H1 (cell line): ENCODE measurements around the gene DPH1. TPM values are rescaled to one million over a fixed set of nuclear protein-coding genes. Genes with fewer than 3 reads are reported as not detected.

Experiments used
- CTCF ChIA-PET: fragments of 300-600 bp; sonication (Branson Sonifier 250); formaldehyde crosslinking; loops from one replicate; lab custom pipeline; 2021; ENCODE audit not compliant: partially characterized antibody; lab: Charles Lee
- POLR2A ChIA-PET: fragments of 300-600 bp; sonication (Branson Sonifier 250); formaldehyde crosslinking; loops from one replicate; lab custom pipeline; 2021; ENCODE audit warnings: inconsistent platforms; ENCODE audit not compliant: partially characterized antibody; lab: Charles Lee
- DNase-seq, 2 experiments: peaks; one replicate each; pipeline versions ENCODE4 v3.0.0 to v3.0.0-alpha.2; 2010 to 2022; ENCODE audit warnings: low spot score in 2 of 2, low read depth in 1 of 2, mixed read lengths in 1 of 2
- FAIRE-seq: peaks from 2 replicates; lab custom pipeline; 2011; peaks lifted over from hg19 to GRCh38; lab: Jason Lieb, UNC
- H2AFZ ChIP-seq: 2 replicates; pipeline ENCODE4 v1.8.1; 2012; ENCODE audit warnings: low read length, inconsistent platforms
- H2AK5ac ChIP-seq: 2 replicates; pipeline ENCODE4 v1.6.1; 2013; ENCODE audit warnings: low read depth, low read length
- H2BK120ac ChIP-seq: replicated peaks from 2 replicates; pipeline ENCODE3; 2013; ENCODE audit warnings: low read depth, low read length, inconsistent platforms
- H2BK12ac ChIP-seq: 2 replicates; pipeline ENCODE4 v1.6.1; 2013; ENCODE audit warnings: low read depth, low read length
- H2BK15ac ChIP-seq: 2 replicates; pipeline ENCODE4 v1.6.1; 2013; ENCODE audit warnings: low read length
- H2BK20ac ChIP-seq: 2 replicates; pipeline ENCODE4 v1.6.1; 2013; ENCODE audit warnings: low read length
- H2BK5ac ChIP-seq: 2 replicates; pipeline ENCODE4 v1.6.1; 2013; ENCODE audit warnings: low read depth, low read length
- H3K14ac ChIP-seq: 2 replicates; pipeline ENCODE4 v1.6.1; 2013; ENCODE audit warnings: inconsistent platforms; ENCODE audit not compliant: insufficient read length
- H3K18ac ChIP-seq: 2 replicates; pipeline ENCODE4 v1.6.1; 2013; ENCODE audit warnings: low read length; ENCODE audit errors: extremely low read depth
- H3K23ac ChIP-seq: 2 replicates; pipeline ENCODE4 v1.6.1; 2013; ENCODE audit warnings: inconsistent platforms; ENCODE audit not compliant: insufficient read length
- H3K23me2 ChIP-seq: 2 replicates; pipeline ENCODE4 v1.6.1; 2013; ENCODE audit warnings: low read depth, low read length
- H3K27ac ChIP-seq: 2 replicates; pipeline ENCODE4 v1.6.1; 2011; ENCODE audit warnings: low read depth, low read length, inconsistent platforms
- H3K27me3 ChIP-seq, 4 experiments: replicated peaks in 1 of 4; 1 replicate in 1 of 4; 2 replicates in 3 of 4; pipeline versions ENCODE4 v1.6.1 to v1.8.1; 2011 to 2013; ENCODE audit warnings: low read length in 3 of 4, mild to moderate bottlenecking in 3 of 4, inconsistent platforms in 2 of 4, mixed read lengths in 2 of 4, moderate library complexity in 1 of 4; ENCODE audit not compliant: control insufficient read depth in 3 of 4, insufficient read depth in 3 of 4; ENCODE audit errors: extremely low read depth in 1 of 4
- H3K36me3 ChIP-seq, 4 experiments: 2 replicates each; pipeline versions ENCODE4 v1.6.1 to v1.8.1; 2011 to 2013; ENCODE audit warnings: mild to moderate bottlenecking in 4 of 4, low read length in 3 of 4, moderate library complexity in 2 of 4, control low read depth in 1 of 4, inconsistent platforms in 1 of 4; ENCODE audit not compliant: insufficient read depth in 4 of 4, control insufficient read depth in 2 of 4
- H3K4ac ChIP-seq: replicated peaks from 2 replicates; pipeline ENCODE3; 2013; ENCODE audit warnings: low read length, low read depth, mixed read lengths, inconsistent platforms; ENCODE audit not compliant: insufficient read length
- H3K4me1 ChIP-seq, 4 experiments: replicated peaks in 1 of 4; 1 replicate in 1 of 4; 2 replicates in 3 of 4; pipeline versions ENCODE4 v1.6.1 to v1.8.1; 2011 to 2013; ENCODE audit warnings: low read length in 3 of 4, inconsistent platforms in 2 of 4, mixed read lengths in 1 of 4; ENCODE audit not compliant: insufficient read depth in 4 of 4, control insufficient read depth in 3 of 4
- H3K4me2 ChIP-seq, 2 experiments: 2 replicates each; pipeline versions ENCODE4 v1.6.1 to v1.8.1; 2011 to 2013; ENCODE audit warnings: low read depth in 2 of 2, low read length in 2 of 2, control low read depth in 1 of 2, inconsistent platforms in 1 of 2, mild to moderate bottlenecking in 1 of 2; ENCODE audit not compliant: insufficient read depth in 1 of 2
- H3K4me3 ChIP-seq, 4 experiments: fragments of 200-600, 300-600 bp in 1 of 4; sonication (generic), shearing (Covaris generic), sonication (Bioruptor Twin) in 1 of 4; 2 replicates each; pipeline versions ENCODE4 v1.5.1 to v1.8.1; 2011 to 2016; ENCODE audit warnings: low read length in 4 of 4, low read depth in 3 of 4, control low read depth in 2 of 4, inconsistent platforms in 2 of 4, mild to moderate bottlenecking in 2 of 4, mixed read lengths in 1 of 4, moderate library complexity in 1 of 4; ENCODE audit not compliant: insufficient read depth in 2 of 4; ENCODE audit errors: extremely low read depth in 1 of 4
- H3K56ac ChIP-seq: replicated peaks from 2 replicates; pipeline ENCODE3; 2013; ENCODE audit warnings: low read depth, mild to moderate bottlenecking, mixed read lengths, low read length, inconsistent platforms; ENCODE audit not compliant: insufficient read length
- H3K79me1 ChIP-seq: 2 replicates; pipeline ENCODE4 v1.6.1; 2013; ENCODE audit warnings: low read depth, low read length, control low read depth
- H3K79me2 ChIP-seq, 2 experiments: 2 replicates each; pipeline versions ENCODE4 v1.6.1 to v1.8.1; 2012 to 2013; ENCODE audit warnings: low read length in 2 of 2, mild to moderate bottlenecking in 2 of 2, inconsistent platforms in 1 of 2; ENCODE audit not compliant: insufficient read depth in 2 of 2, control insufficient read depth in 1 of 2
- H3K9ac ChIP-seq, 4 experiments: replicated peaks in 1 of 4; 1 replicate in 1 of 4; 2 replicates in 3 of 4; pipeline versions ENCODE4 v1.6.1 to v1.8.1; 2011 to 2013; ENCODE audit warnings: low read depth in 3 of 4, low read length in 3 of 4, control low read depth in 2 of 4, mild to moderate bottlenecking in 2 of 4, moderate library complexity in 2 of 4, inconsistent platforms in 1 of 4; ENCODE audit errors: extremely low read depth in 1 of 4
- H3K9me3 ChIP-seq, 2 experiments: 2 replicates each; pipeline versions ENCODE4 v1.6.1 to v1.8.1; 2012 to 2013; ENCODE audit warnings: mild to moderate bottlenecking in 2 of 2, moderate library complexity in 2 of 2, control low read depth in 1 of 2, inconsistent platforms in 1 of 2, low read depth in 1 of 2, low read length in 1 of 2, mixed read lengths in 1 of 2; ENCODE audit not compliant: insufficient read depth in 2 of 2
- H4K20me1 ChIP-seq, 2 experiments: replicated peaks in 1 of 2; 2 replicates each; pipeline versions ENCODE3 to v1.8.1; 2011 to 2013; ENCODE audit warnings: inconsistent platforms in 2 of 2, low read length in 2 of 2, mild to moderate bottlenecking in 1 of 2; ENCODE audit not compliant: insufficient read depth in 2 of 2, control insufficient read depth in 1 of 2
- H4K5ac ChIP-seq: 2 replicates; pipeline ENCODE4 v1.6.1; 2013; ENCODE audit warnings: low read length, low read depth, mixed read lengths, inconsistent platforms; ENCODE audit not compliant: insufficient read length
- H4K8ac ChIP-seq: 2 replicates; pipeline ENCODE4 v1.8.0; 2013; ENCODE audit warnings: mild to moderate bottlenecking, moderate library complexity, low read length, inconsistent platforms; ENCODE audit not compliant: insufficient read depth; ENCODE audit errors: extremely low read depth
- H4K91ac ChIP-seq: replicated peaks from 2 replicates; pipeline ENCODE3; 2013; ENCODE audit warnings: low read length, mixed read lengths, inconsistent platforms; ENCODE audit not compliant: insufficient read length
- BCL11A ChIP-seq, 2 experiments: IDR thresholded peaks; one replicate each; pipeline ENCODE4 v1.6.1; 2011; ENCODE audit warnings: low read depth in 2 of 2, low read length in 2 of 2, mild to moderate bottlenecking in 2 of 2
- GABPA ChIP-seq: IDR thresholded peaks from 2 replicates; pipeline ENCODE4 v1.6.1; 2011; ENCODE audit warnings: mild to moderate bottlenecking, low read length, moderate library complexity, borderline replicate concordance; ENCODE audit not compliant: insufficient read depth
- MAFK ChIP-seq: IDR thresholded peaks from 2 replicates; pipeline ENCODE4 v1.6.1; 2012; ENCODE audit warnings: low read depth, mild to moderate bottlenecking, improper control_type of control experiment, low read length
- NANOG ChIP-seq: IDR thresholded peaks from 2 replicates; pipeline ENCODE4 v1.6.1; 2011; ENCODE audit warnings: low read length, low read depth, mild to moderate bottlenecking, inconsistent platforms; ENCODE audit not compliant: insufficient read depth, poor library complexity, severe bottlenecking
- RNF2 ChIP-seq: fragments of 200-900, 300-1000 bp; sonication (generic); IDR thresholded peaks from 2 replicates; pipeline ENCODE4 v1.7.1; 2016; ENCODE audit warnings: borderline replicate concordance, low read depth, mild to moderate bottlenecking, antibody characterized with exemption, low read length; ENCODE audit not compliant: poor library complexity, severe bottlenecking; ENCODE audit errors: missing control alignments
- SP2 ChIP-seq: IDR thresholded peaks from 2 replicates; pipeline ENCODE4 v1.6.1; 2012; ENCODE audit warnings: mild to moderate bottlenecking, low read length, inconsistent platforms
- USF2 ChIP-seq: IDR thresholded peaks from 2 replicates; pipeline ENCODE4 v1.6.1; 2011; ENCODE audit warnings: low read length, improper control_type of control experiment
- WGBS, 2 experiments: shearing (Covaris generic) in 1 of 2; methylation state at CpG; one replicate each; pipeline versions ENCODE4 v1.1.6 to v1.1.7; 2013 to 2015; ENCODE audit warnings: low lambda C conversion rate in 2 of 2, mixed read lengths in 2 of 2, inconsistent platforms in 1 of 2, low coverage in 1 of 2, missing lambda C conversion rate in 1 of 2; ENCODE audit not compliant: insufficient replicate concordance in 2 of 2, insufficient coverage in 1 of 2, insufficient read length in 1 of 2; ENCODE audit errors: extremely low coverage in 1 of 2, missing lambda C conversion rate in 1 of 2; 5-methylcytosine and 5-hydroxymethylcytosine counted together
- polyA plus RNA-seq, 7 experiments: library from polyadenylated mRNA; depleted of rRNA in 3 of 7; stranded (reverse) in 5 of 7; unstranded in 2 of 7; fragments of >200 nt in 5 of 7; fragments of 200-250 nt in 2 of 7; gene quantifications; 1 replicate in 5 of 7; 2 replicates in 1 of 7; 4 replicates in 1 of 7; pipeline versions ENCODE4 v1.2.1 to v1.2.3, GENCODE V29; 2011 to 2013; ENCODE audit warnings: missing spikeins in 2 of 7, mixed read lengths in 2 of 7
- total RNA-seq: library from RNA; stranded (reverse); fragmentation: NEBNext Ultra II Directional; extraction: Animal tissue kit (Norgen Biotek cat#: 25700); gene quantifications from 2 replicates; pipeline ENCODE4 v1.2.1, GENCODE V29; 2021

The DPH1 gene
- total and polyA plus RNA-seq, 2 of the 8 experiments (the other 6 are each of a cell fraction or from before 2014, with no cell fraction given): 24.9 to 30.0 TPM

- no peak for FAIRE-seq
- H3K27ac ChIP-seq: peak within 1 kb of the TSS; percentile 74
- TF ChIP-seq USF2: no peak
- TF ChIP-seq SP2: no peak
- no peak for TF ChIP-seq MAFK
- peak; percentile 97 for TF ChIP-seq GABPA
- TF ChIP-seq BCL11A (IDR thresholded peaks at IDR 0.05; ENCODE audit: low read depth in 2 of 2, low read length in 2 of 2): no peak
- TF ChIP-seq NANOG: peak; percentile 33
- no peak for TF ChIP-seq RNF2
Measured at GRCh38 chr17:2041561-2042389, 11.8 kb downstream of the DPH1 start, which contains the start of gene OVCA2. OVCA2 (plus strand) TSS chr17:2042022; CDS start chr17:2042048, 26 bp downstream.

More at GRCh38 chr17:2041561-2042389, 11.8 kb downstream of the DPH1 start, which contains the start of gene OVCA2:
- Histone ChIP-seq H3K27me3 (peaks cover 0 to 2% (median 0%) of the 10 kb centered on the region in 4 experiments; a peak in 1 of 7 replicates), H2BK20ac (no peak within 1 kb of the TSS), H3K9ac (peak within 1 kb of the TSS in 3 of 4 experiments; percentile 65 to 74 (median 72); a peak in 6 of 7 replicates), H4K91ac (no peak within 1 kb of the TSS), H3K56ac (no peak within 1 kb of the TSS), H3K4me1 (peaks cover 0 to 6% (median 5%) of the 10 kb centered on the region in 4 experiments; a peak in 4 of 7 replicates), H3K14ac (no peak within 1 kb of the TSS), H3K23me2 (peaks cover 5% of the 10 kb centered on the region; the same call in 1 of the 2 replicates), H4K8ac (peak within 1 kb of the TSS; percentile 93; the same call in 1 of the 2 replicates), H3K18ac (no peak within 1 kb of the TSS; the same call in 1 of the 2 replicates), H2AK5ac (0 out of 2 replicates have a peak within 1 kb of the TSS, but pooled peaks have one; percentile 34), H2BK120ac (no peak within 1 kb of the TSS), H3K4me3 (peak within 1 kb of the TSS; percentile 58 to 82 (median 71)), H2AFZ (peak within 1 kb of the TSS; percentile 43; the same call in 1 of the 2 replicates), H3K79me1 (peaks cover 4% of the 10 kb centered on the region), H3K9me3 (no peaks in the 10 kb centered on the region), H2BK5ac (peak within 1 kb of the TSS; percentile 66), H3K4ac (no peak within 1 kb of the TSS), H2BK12ac (0 out of 2 replicates have a peak within 1 kb of the TSS, but pooled peaks have one; percentile 4), H3K4me2 (peak within 1 kb of the TSS; percentile 61 to 91), H3K23ac (no peak within 1 kb of the TSS), H2BK15ac (no peak within 1 kb of the TSS; the same call in 1 of the 2 replicates), H4K20me1 (peaks cover 0 to 3% of the 10 kb centered on the region in 2 experiments), H3K36me3 (peaks cover 0 to 9% (median 2%) of the 10 kb centered on the region in 4 experiments; a peak in 4 of 8 replicates), H3K79me2 (no peaks in the 10 kb centered on the region), H4K5ac (peak within 1 kb of the TSS; percentile 4)
- ChIA-PET CTCF (interaction anchor here (0.5 to 3.1 kb wide), 15 partner anchors 9 to 241 kb away, joined by 3 to 17 read pairs (median 4); partner anchors contain the start of gene RTN4RL1), POLR2A (interaction anchor here (0.5 to 1.6 kb wide), 4 partner anchors 12 to 133 kb away, joined by 3 read pairs; no protein-coding TSS in a partner anchor)
- WGBS, 2 experiments: 2% methylated on average over 72 of the region's 93 CpGs; no CpG with 5 or more reads in 1 of the 2 experiments
- peak in 1 of 2 experiments; percentile 96 for DNase-seq
